ENCODE measurements around the gene DUSP14. TPM values are rescaled to one million over a fixed set of nuclear protein-coding genes. Genes with fewer than 3 reads are reported as not detected.

DUSP14 gene
- polyA plus RNA-seq, 3 donors, result 3.2 to 35.1 (median 13.0) TPM

GRCh38 chr17:37541880-37542660, 52.4 kb downstream of the DUSP14 start:
- no peak overlapping the region for H3K27ac ChIP-seq (ENCODE audit: low read depth, low read length)
- WGBS, 3 donors, result 83 to 93% (median 90%) methylated on average over 9 of the region's 9 CpGs

DNA sequence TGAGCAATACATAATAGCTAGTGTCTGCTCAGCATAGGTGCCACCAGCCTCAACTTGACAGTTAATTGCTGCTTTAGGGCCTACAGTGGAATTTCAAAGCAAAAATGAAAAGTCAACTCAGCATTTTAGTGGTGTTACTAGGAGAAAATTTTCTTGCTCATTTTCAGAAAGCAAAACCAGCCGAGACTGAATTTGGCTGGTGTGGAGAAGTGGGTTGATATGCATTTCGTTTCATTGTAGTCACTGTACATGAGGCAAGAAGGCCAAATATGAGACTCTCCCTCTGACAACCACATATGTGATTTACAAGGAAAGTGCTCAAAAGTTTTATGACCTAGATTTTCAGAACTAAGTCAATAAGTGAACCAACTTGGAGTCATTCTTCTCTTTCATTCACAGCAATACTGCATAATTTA, 54.0 kb downstream of the DUSP14 start:
- H3K27ac ChIP-seq (ENCODE audit: low read depth, low read length), result no peak overlapping the region
- WGBS, 3 donors, result 84 to 92% (median 91%) methylated on average over 2 of the region's 2 CpGs

DNA sequence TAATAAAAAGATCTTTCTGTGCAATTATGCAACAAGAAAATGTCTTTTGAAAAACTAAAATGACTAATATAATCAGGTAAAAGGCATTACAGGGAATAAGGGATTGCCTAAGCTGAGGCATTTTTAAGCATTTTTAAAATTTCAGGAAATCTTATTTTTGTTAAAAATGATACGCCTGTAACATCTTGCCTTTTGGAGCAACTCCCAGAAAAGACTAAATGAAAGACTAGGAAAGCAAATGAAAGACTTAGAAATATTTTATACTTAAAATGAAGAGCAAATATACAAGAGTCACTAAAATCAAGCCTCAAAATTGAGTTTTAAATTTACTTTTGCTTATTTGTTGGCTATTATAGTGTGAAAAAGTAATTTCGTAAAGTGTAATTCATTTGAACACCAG, 55.8 kb downstream of the DUSP14 start:
- no peak overlapping the region for H3K27ac ChIP-seq (ENCODE audit: low read depth, low read length)
- 87 to 93% (median 87%) methylated on average over 2 of the region's 2 CpGs for WGBS, 3 donors

DNA sequence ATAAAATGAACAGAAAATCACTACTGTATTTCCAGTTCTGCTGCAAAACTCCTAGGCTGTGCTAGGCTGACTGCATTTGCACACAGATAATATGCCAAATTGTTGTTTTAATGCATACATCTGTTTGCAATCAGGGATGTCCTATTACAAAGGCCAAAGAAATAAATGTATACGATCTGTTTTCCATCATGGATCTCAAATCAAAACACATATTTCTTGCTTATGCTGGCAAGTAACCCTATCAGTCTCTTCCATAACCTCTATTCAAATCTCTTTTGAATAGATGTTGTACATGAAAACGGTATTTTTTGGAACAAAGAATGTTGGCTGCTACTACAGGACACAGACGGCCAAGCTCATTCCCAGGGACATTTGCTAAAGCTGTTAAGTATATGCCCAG, 56.6 kb downstream of the DUSP14 start:
- WGBS, 3 donors, result 41 to 62% (median 56%) methylated on average over 3 of the region's 3 CpGs
- no peak overlapping the region for H3K27ac ChIP-seq (ENCODE audit: low read depth, low read length)

- WGBS, 3 donors, result 38 to 69% (median 51%) methylated on average over 1 of the region's 1 CpG
- H3K27ac ChIP-seq (ENCODE audit: low read depth, low read length), result no peak overlapping the region
Measured at GRCh38 chr17:37547986-37548385, 58.3 kb downstream of the DUSP14 start.

DNA sequence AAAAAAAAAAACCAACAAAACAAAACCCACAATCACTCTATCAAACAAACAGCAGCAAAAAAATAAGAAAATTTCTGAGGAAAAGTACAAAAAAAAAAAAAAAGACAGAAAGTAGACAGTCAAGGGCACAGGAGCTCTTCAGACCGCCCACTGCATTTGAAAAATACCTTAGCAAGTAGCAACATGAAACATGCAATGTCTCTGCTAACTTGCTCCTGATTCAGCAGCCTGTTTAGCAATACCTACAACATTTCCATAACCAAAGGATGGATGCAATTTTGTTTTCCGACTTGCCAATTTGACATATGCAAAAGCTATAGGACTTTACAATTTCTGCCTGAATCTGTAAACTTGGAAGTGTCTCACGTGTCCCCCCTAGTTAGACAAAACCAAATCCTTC, 62.1 kb downstream of the DUSP14 start:
- WGBS, 3 donors, result 89 to 91% (median 91%) methylated on average over 3 of the region's 3 CpGs
- H3K27ac ChIP-seq (ENCODE audit: low read depth, low read length), result no peak overlapping the region

DNA sequence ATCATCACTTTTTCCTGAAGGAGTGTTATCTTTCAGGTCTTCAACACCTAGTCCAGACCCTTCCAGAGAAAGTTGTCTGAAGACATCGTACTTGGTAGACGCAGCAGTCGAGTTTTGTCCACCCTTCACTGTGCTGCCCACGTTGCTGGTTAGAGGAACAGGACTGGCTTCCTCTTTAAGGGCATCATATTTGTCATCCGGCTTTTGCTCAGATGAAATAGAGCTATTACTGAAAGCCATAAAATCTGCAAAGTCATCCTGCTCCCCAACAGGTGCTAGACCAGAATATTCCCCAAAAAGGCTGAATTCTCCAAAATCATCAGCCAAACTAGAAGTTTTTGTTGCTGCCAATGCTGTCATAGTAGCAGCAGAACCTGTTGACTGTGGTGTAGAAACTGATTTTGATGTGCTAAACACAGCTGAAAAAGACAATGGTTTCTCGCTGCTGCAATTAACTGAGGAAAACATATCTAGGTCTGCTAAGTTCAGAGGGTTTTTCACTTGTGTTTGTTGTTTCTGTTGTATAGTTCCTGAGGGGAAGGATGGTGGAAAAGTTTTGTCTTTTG, 63.8 kb downstream of the DUSP14 start:
- 66 to 87% (median 71%) methylated on average over 6 of the region's 6 CpGs for WGBS, 3 donors
- H3K27ac ChIP-seq (ENCODE audit: low read depth, low read length), result no peak overlapping the region

- 93 to 99% (median 97%) methylated on average over 3 of the region's 3 CpGs for WGBS, 3 donors
- no peak overlapping the region for H3K27ac ChIP-seq (ENCODE audit: low read depth, low read length)
Measured at GRCh38 chr17:37555386-37555785, 65.7 kb downstream of the DUSP14 start.

- 94 to 98% (median 96%) methylated on average over 2 of the region's 2 CpGs for WGBS, 3 donors
- no peak overlapping the region for H3K27ac ChIP-seq (ENCODE audit: low read depth, low read length)
Measured at GRCh38 chr17:37557482-37557881, 67.8 kb downstream of the DUSP14 start.

- 94 to 98% (median 95%) methylated on average over 2 of the region's 2 CpGs for WGBS, 3 donors
- H3K27ac ChIP-seq (ENCODE audit: low read depth, low read length), result no peak overlapping the region
Measured at GRCh38 chr17:37558299-37558698, 68.6 kb downstream of the DUSP14 start.

GRCh38 chr17:37562016-37562745, 72.5 kb downstream of the DUSP14 start:
- no peak overlapping the region for H3K27ac ChIP-seq (ENCODE audit: low read depth, low read length)
- 83 to 94% (median 91%) methylated on average over 5 of the region's 5 CpGs for WGBS, 3 donors

Other genes starting within 250 kb of the DUSP14 start
- not detected for gene C17orf78, start 113.9 kb upstream of the DUSP14 start, polyA plus RNA-seq
- 10 to 100 TPM in 2 of 3 donors, 1 to 10 TPM in 1; 9.5 to 40.2 (median 26.5) TPM for gene ACACA, start 83.1 kb upstream of the DUSP14 start, polyA plus RNA-seq
- gene TADA2A, start 83.0 kb upstream of the DUSP14 start, polyA plus RNA-seq, result 1 to 10 TPM; 4.5 to 8.3 (median 6.8) TPM
- gene SYNRG, start 119.5 kb downstream of the DUSP14 start, polyA plus RNA-seq, result 1 to 10 TPM; 6.3 to 10.0 (median 9.4) TPM
- gene DDX52, start 153.6 kb downstream of the DUSP14 start, polyA plus RNA-seq, result 1 to 10 TPM; 4.6 to 7.9 (median 6.4) TPM